Endothelial cell of umbilical vein (primary cell): ENCODE results near the gene ASXL2. TPM values are rescaled to one million over a fixed set of nuclear protein-coding genes. Genes with fewer than 3 reads are reported as not detected.

Experiments used
- BruUV-seq: library from RNA; stranded (reverse); fragments of 400-500 nt; replicated peaks from 2 replicates; lab custom pipeline; 2021; lab: Mats Ljungman, UMichigan
- CTCF ChIA-PET: fragments of 300-600, 350-600 bp; sonication (Branson Sonifier 250); formaldehyde crosslinking; loops from one replicate; lab custom pipeline; 2021; ENCODE audit warnings: antibody characterized with exemption, inconsistent platforms; lab: Charles Lee
- POLR2A ChIA-PET: fragments of 300-600, 350-600 bp; sonication (Branson Sonifier 250); formaldehyde crosslinking; loops from one replicate; lab custom pipeline; 2021; ENCODE audit warnings: antibody characterized with exemption, inconsistent platforms; lab: Charles Lee
- DNase-seq: peaks from one replicate; pipeline ENCODE4 v3.0.0-alpha.2; 2011; ENCODE audit warnings: low read depth, low spot score
- FAIRE-seq: peaks from 2 replicates; lab custom pipeline; 2011; peaks lifted over from hg19 to GRCh38; lab: Jason Lieb, UNC
- H2AFZ ChIP-seq: 2 replicates; pipeline ENCODE4 v1.6.0; 2012; ENCODE audit warnings: low read depth, low read length, control low read depth, inconsistent platforms
- H3K27ac ChIP-seq: 2 replicates; pipeline ENCODE4 v1.5.1; 2011; ENCODE audit warnings: low read depth, mild to moderate bottlenecking, control low read depth, low read length, moderate library complexity; ENCODE audit not compliant: insufficient read depth
- H3K27me3 ChIP-seq, 2 experiments: 2 replicates each; pipeline versions ENCODE4 v1.6.0 to v1.6.1; 2011; ENCODE audit warnings: low read length in 2 of 2, mixed read lengths in 1 of 2; ENCODE audit not compliant: control insufficient read depth in 2 of 2, insufficient read depth in 2 of 2
- H3K36me3 ChIP-seq, 2 experiments: 2 replicates in 1 of 2; 3 replicates in 1 of 2; pipeline ENCODE4 v1.5.1; 2011; ENCODE audit warnings: low read length in 2 of 2, mild to moderate bottlenecking in 1 of 2, moderate library complexity in 1 of 2; ENCODE audit not compliant: control insufficient read depth in 2 of 2, insufficient read depth in 2 of 2; ENCODE audit errors: extremely low read depth in 1 of 2
- H3K4me1 ChIP-seq: 3 replicates; pipeline ENCODE4 v1.5.1; 2011; ENCODE audit warnings: mild to moderate bottlenecking, low read length; ENCODE audit not compliant: control insufficient read depth, insufficient read depth; ENCODE audit errors: extremely low read depth
- H3K4me2 ChIP-seq: 2 replicates; pipeline ENCODE4 v1.6.1; 2011; ENCODE audit warnings: low read length, control low read depth, mixed read lengths; ENCODE audit not compliant: insufficient read depth
- H3K4me3 ChIP-seq, 3 experiments: fragments of 200-600 bp in 1 of 3; sonication (generic), shearing (Covaris generic) in 1 of 3; replicated peaks in 1 of 3; 2 replicates each; pipeline ENCODE4 v1.5.1; 2011 to 2016; ENCODE audit warnings: control low read depth in 3 of 3, low read length in 3 of 3, mild to moderate bottlenecking in 2 of 3, inconsistent platforms in 1 of 3, low read depth in 1 of 3, moderate library complexity in 1 of 3; ENCODE audit not compliant: insufficient read depth in 1 of 3
- H3K79me2 ChIP-seq: 2 replicates; pipeline ENCODE4 v1.6.0; 2012; ENCODE audit warnings: low read length, inconsistent platforms; ENCODE audit not compliant: control insufficient read depth, insufficient read depth
- H3K9ac ChIP-seq: replicated peaks from 2 replicates; pipeline ENCODE3; 2011; ENCODE audit warnings: low read length, control low read depth; ENCODE audit not compliant: insufficient read depth; ENCODE audit errors: extremely low read depth
- H3K9me1 ChIP-seq: replicated peaks from 3 replicates; pipeline ENCODE4 v1.6.0; 2011; ENCODE audit warnings: mild to moderate bottlenecking, low read length; ENCODE audit not compliant: control insufficient read depth, insufficient read depth; ENCODE audit errors: extremely low read depth
- H3K9me3 ChIP-seq: replicated peaks from 2 replicates; pipeline ENCODE4 v1.5.1; 2012; ENCODE audit warnings: low read length, inconsistent platforms; ENCODE audit not compliant: control insufficient read depth, insufficient read depth
- H4K20me1 ChIP-seq: replicated peaks from 2 replicates; pipeline ENCODE3; 2011; ENCODE audit warnings: mild to moderate bottlenecking, low read length; ENCODE audit not compliant: control insufficient read depth, insufficient read depth; ENCODE audit errors: extremely low read depth
- CTCF ChIP-seq, 2 donors: IDR thresholded peaks; 1 replicate in 1 of 2; 2 replicates in 1 of 2; pipeline ENCODE4 v1.5.1; 2011; ENCODE audit warnings: low read length in 2 of 2, mild to moderate bottlenecking in 2 of 2, moderate library complexity in 2 of 2, control low read depth in 1 of 2, inconsistent platforms in 1 of 2, low read depth in 1 of 2; ENCODE audit not compliant: insufficient read depth in 1 of 2; ENCODE audit errors: extremely low read depth in 1 of 2
- EZH2 ChIP-seq: IDR thresholded peaks from 2 replicates; pipeline ENCODE4 v1.6.1; 2012; ENCODE audit warnings: borderline replicate concordance, low read depth, mild to moderate bottlenecking, moderate library complexity, low read length, inconsistent platforms; ENCODE audit not compliant: severe bottlenecking
- FOS ChIP-seq: IDR thresholded peaks from 2 replicates; pipeline ENCODE4 v1.6.1; 2011; ENCODE audit warnings: mild to moderate bottlenecking, low read length, moderate library complexity, borderline replicate concordance; ENCODE audit not compliant: insufficient read depth
- MAX ChIP-seq: IDR thresholded peaks from 2 replicates; pipeline ENCODE4 v1.6.1; 2011; ENCODE audit not compliant: insufficient read depth, insufficient read length
- MYC ChIP-seq: IDR thresholded peaks from one replicate; pipeline ENCODE4 v1.6.1; 2011; ENCODE audit warnings: mild to moderate bottlenecking, low read depth, low read length
- POLR2A ChIP-seq: IDR thresholded peaks from 2 replicates; pipeline ENCODE4 v1.6.1; 2012; ENCODE audit warnings: low read depth, mild to moderate bottlenecking, control low read depth, low read length
- POLR2AphosphoS5 ChIP-seq: IDR thresholded peaks from 2 replicates; pipeline ENCODE4 v1.6.1; 2012; ENCODE audit warnings: low read depth, mild to moderate bottlenecking, control low read depth, low read length, moderate library complexity; ENCODE audit not compliant: insufficient read depth
- dilution Hi-C: fragments of 300-500 bp; cut with MboI; formaldehyde crosslinking; loops from one replicate; pipeline ENCODE4 v1.15.0; 2019; ENCODE audit warnings: low sequenced_read_pairs; ENCODE audit not compliant: extremely low pct_ligation_motif_present
- intact Hi-C: fragments of 100-400 bp; cut with micrococcal nuclease; formaldehyde crosslinking; loops from one replicate; pipeline ENCODE4 v1.10.0; 2022
- polyA plus RNA-seq, 4 experiments: library from polyadenylated mRNA; depleted of rRNA in 3 of 4; stranded (reverse) in 3 of 4; unstranded in 1 of 4; fragments of >200 nt; gene quantifications; 2 replicates each; pipeline versions ENCODE4 v1.2.1 to v1.2.3, GENCODE V29; 2011 to 2012; ENCODE audit warnings: missing spikeins in 1 of 4
- total RNA-seq: library from RNA; stranded (reverse); gene quantifications from 2 replicates; pipeline ENCODE4 v1.2.3, GENCODE V29; 2021

Gene ASXL2
- total and polyA plus RNA-seq, 2 donors (not counting 3 experiments of a cell fraction or from before 2014, with no cell fraction given): 6.1 to 33.8 TPM

GRCh38 chr2:25724756-25725155, 153.5 kb downstream of the ASXL2 start:
- no TSS peak for BruUV-seq

GRCh38 chr2:25722224-25722623, 156.1 kb downstream of the ASXL2 start:
- TF ChIP-seq POLR2A (no peak), CTCF (IDR thresholded peaks at IDR 0.05; ENCODE audit: extremely low read depth in 1 of 2, insufficient read depth in 1 of 2, low read depth in 1 of 2, low read length in 2 of 2) (no peak), MAX (no peak), MYC (no peak), POLR2AphosphoS5 (no peak), FOS (no peak)
- intact Hi-C loops (no loop called here), dilution Hi-C loops (no loop called here)
- Histone ChIP-seq H3K4me3 (no peak overlapping the region), H3K36me3 (no peaks in the 10 kb centered on the region), H3K4me1 (no peaks in the 10 kb centered on the region), H3K79me2 (no peaks in the 10 kb centered on the region), H3K4me2 (no peak overlapping the region), H3K27ac (no peak overlapping the region), H3K9me1 (no peaks in the 10 kb centered on the region), H3K27me3 (peaks cover 14 to 17% of the 10 kb centered on the region in 2 experiments), H2AFZ (no peak overlapping the region), H3K9ac (no peak overlapping the region), H3K9me3 (no peaks in the 10 kb centered on the region), H4K20me1 (no peaks in the 10 kb centered on the region)
- no TSS peak for BruUV-seq
- POLR2A ChIA-PET: no interaction called here
- CTCF ChIA-PET: interaction anchor here (1.1 to 2.0 kb wide), 4 partner anchors 12 to 115 kb away, joined by 3 to 6 read pairs (median 4); no protein-coding TSS in a partner anchor
- DNase-seq: no peak
- no peak for FAIRE-seq

More at GRCh38 chr2:25724756-25725155, 153.5 kb downstream of the ASXL2 start:
- Histone ChIP-seq H3K27me3 (peaks cover 12 to 18% of the 10 kb centered on the region in 2 experiments), H3K79me2 (no peaks in the 10 kb centered on the region), H2AFZ (no peak overlapping the region), H3K9me1 (no peaks in the 10 kb centered on the region), H3K36me3 (no peaks in the 10 kb centered on the region), H3K27ac (no peak overlapping the region), H3K4me1 (no peaks in the 10 kb centered on the region), H3K9me3 (no peaks in the 10 kb centered on the region), H3K4me2 (no peak overlapping the region), H3K4me3 (no peak overlapping the region), H3K9ac (no peak overlapping the region), H4K20me1 (no peaks in the 10 kb centered on the region)
- DNase-seq: no peak
- dilution Hi-C loops (no loop called here), intact Hi-C loops (no loop called here)
- FAIRE-seq: no peak
- no peak for TF ChIP-seq POLR2A
- TF ChIP-seq MYC: no peak
- no peak for TF ChIP-seq FOS
- no peak for TF ChIP-seq EZH2
- ChIA-PET POLR2A (no interaction called here), CTCF (no interaction called here)
